ENCODE measurements around the gene MPZL1. TPM values are rescaled to one million over a fixed set of nuclear protein-coding genes. Genes with fewer than 3 reads are reported as not detected.

The MPZL1 gene
- total RNA-seq, 2 experiments from 2014 or later: 48.9 to 61.9 TPM

DNA sequence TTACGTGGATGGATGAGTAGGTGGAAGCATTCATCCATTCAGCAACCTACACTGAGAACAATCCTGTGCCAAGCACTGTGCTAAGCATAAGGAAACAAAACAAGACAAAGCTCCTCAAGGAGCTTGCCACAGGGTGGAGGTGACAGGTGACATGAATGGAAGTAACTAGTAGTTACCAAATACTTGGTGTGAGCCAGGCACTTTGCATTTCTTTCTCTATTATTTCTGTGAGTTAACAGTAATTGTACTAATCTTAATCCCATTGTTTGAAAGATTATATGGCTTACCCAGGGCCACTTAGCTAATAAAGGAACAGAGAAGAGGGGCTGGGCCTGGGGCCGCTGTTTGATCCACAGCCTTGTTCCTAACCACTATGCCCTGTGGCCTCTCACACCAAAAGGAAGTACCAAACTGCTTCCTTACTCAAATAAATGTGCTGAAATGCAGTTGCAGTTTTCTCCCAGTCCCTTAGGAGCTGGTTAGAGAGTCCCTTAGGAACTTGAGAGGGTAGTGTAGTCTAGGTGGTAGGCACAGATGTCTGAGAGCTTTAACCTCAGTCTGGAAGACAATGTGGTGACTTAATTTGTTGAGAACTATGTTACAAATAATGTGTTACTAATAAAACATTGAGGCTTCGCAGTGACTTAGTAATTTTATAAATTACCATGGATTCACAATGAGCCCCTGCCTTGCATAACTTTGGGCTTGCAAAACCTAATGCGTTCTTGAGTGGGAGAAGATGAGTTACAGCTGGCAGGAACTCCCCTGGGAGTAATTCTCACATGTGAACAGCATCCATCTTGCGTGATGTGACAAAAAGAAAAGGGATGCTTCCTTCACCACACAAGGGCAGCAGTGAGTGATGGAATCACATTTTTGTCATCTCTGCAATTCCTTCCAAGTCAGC is 69.8 kb downstream of the MPZL1 start:
- H3K4me1 ChIP-seq (ENCODE audit: insufficient read depth, low read length, poor library complexity, severe bottlenecking): no peaks in the 10 kb centered on the region
- no TSS peak for BruUV-seq (replicated peaks)
- ChIA-PET POLR2A (interaction anchor here (0.6 to 0.9 kb wide), 2 partner anchors 12 to 34 kb away, joined by 6 to 8 read pairs; no protein-coding TSS in a partner anchor), CTCF (ENCODE audit: unreplicated experiment) (no interaction called here)
- no peak for TF ChIP-seq EZH2phosphoT487 (IDR thresholded peaks at IDR 0.05; ENCODE audit: borderline replicate concordance, low read depth, low read length)
- TF ChIP-seq, protein P1, sequence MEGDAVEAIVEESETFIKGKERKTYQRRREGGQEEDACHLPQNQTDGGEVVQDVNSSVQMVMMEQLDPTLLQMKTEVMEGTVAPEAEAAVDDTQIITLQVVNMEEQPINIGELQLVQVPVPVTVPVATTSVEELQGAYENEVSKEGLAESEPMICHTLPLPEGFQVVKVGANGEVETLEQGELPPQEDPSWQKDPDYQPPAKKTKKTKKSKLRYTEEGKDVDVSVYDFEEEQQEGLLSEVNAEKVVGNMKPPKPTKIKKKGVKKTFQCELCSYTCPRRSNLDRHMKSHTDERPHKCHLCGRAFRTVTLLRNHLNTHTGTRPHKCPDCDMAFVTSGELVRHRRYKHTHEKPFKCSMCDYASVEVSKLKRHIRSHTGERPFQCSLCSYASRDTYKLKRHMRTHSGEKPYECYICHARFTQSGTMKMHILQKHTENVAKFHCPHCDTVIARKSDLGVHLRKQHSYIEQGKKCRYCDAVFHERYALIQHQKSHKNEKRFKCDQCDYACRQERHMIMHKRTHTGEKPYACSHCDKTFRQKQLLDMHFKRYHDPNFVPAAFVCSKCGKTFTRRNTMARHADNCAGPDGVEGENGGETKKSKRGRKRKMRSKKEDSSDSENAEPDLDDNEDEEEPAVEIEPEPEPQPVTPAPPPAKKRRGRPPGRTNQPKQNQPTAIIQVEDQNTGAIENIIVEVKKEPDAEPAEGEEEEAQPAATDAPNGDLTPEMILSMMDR (conservative IDR thresholded peaks at IDR 0.05; ENCODE audit: low read length): no peak
- H3K9me2 ChIP-seq (ENCODE audit: insufficient read depth, low read length): no peaks in the 10 kb centered on the region
- H3K4me2 ChIP-seq (ENCODE audit: low read length): no peak overlapping the region
- DNase-seq (ENCODE audit: low spot score): no peak
- no peak overlapping the region for H2AFZ ChIP-seq (ENCODE audit: low read length)
- no peak overlapping the region for H3K4me3 ChIP-seq (ENCODE audit: low read depth, low read length, poor library complexity, severe bottlenecking)
- H4K20me1 ChIP-seq (ENCODE audit: insufficient read depth, low read length): no peaks in the 10 kb centered on the region
- peaks cover 27% of the 10 kb centered on the region; the same call in 1 of the 2 replicates for H3K36me3 ChIP-seq (ENCODE audit: insufficient read depth, low read length)
- H3K79me2 ChIP-seq (ENCODE audit: insufficient read depth, low read depth, low read length): no peaks in the 10 kb centered on the region
- no peak overlapping the region for H3K27ac ChIP-seq (ENCODE audit: low read depth, low read length, poor library complexity, severe bottlenecking)
- no peaks in the 10 kb centered on the region for H3K9me3 ChIP-seq (ENCODE audit: low read length)
- intact Hi-C loops (cut with micrococcal nuclease; ENCODE audit: unreplicated experiment): no loop called here

DNA sequence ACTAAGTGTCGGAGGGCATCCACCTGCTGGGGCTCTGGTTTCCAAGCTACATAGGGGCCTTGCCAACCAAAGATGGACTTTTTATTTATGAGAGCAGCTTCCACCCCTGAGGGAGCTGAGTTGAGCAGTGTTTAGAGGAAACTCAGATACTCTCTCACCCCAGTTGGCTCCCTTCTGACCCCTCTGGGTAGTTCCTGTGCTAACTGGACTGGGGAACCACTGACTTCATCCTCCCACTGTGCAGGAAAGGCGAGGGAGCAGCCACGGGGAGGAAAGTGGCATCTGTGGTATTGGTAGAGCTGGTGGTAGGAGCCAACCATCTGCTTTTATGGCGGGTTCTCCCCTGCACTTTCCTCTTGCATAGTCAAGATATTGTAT is 70.4 kb downstream of the MPZL1 start:
- H3K27ac ChIP-seq (ENCODE audit: low read depth, low read length, poor library complexity, severe bottlenecking): no peak overlapping the region
- H3K4me2 ChIP-seq (ENCODE audit: low read length): no peak overlapping the region
- no peak for DNase-seq (ENCODE audit: low spot score)
- ChIA-PET POLR2A (interaction anchor here (0.6 kb wide), 1 partner anchor 372 kb away, joined by 5 read pairs; no protein-coding TSS in a partner anchor), CTCF (ENCODE audit: unreplicated experiment) (no interaction called here)
- H3K4me3 ChIP-seq (ENCODE audit: low read depth, low read length, poor library complexity, severe bottlenecking): no peak overlapping the region
- H3K9me3 ChIP-seq (ENCODE audit: low read length): no peaks in the 10 kb centered on the region
- no peak overlapping the region for H2AFZ ChIP-seq (ENCODE audit: low read length)
- intact Hi-C loops (cut with micrococcal nuclease; ENCODE audit: unreplicated experiment): no loop called here
- H3K4me1 ChIP-seq (ENCODE audit: insufficient read depth, low read length, poor library complexity, severe bottlenecking): no peaks in the 10 kb centered on the region
- no peaks in the 10 kb centered on the region for H4K20me1 ChIP-seq (ENCODE audit: insufficient read depth, low read length)
- H3K36me3 ChIP-seq (ENCODE audit: insufficient read depth, low read length): peaks cover 27% of the 10 kb centered on the region; the same call in 1 of the 2 replicates
- no peaks in the 10 kb centered on the region for H3K79me2 ChIP-seq (ENCODE audit: insufficient read depth, low read depth, low read length)
- TF ChIP-seq EZH2phosphoT487 (IDR thresholded peaks at IDR 0.05; ENCODE audit: borderline replicate concordance, low read depth, low read length): no peak
- TF ChIP-seq, protein P1 (conservative IDR thresholded peaks at IDR 0.05; ENCODE audit: low read length): no peak
- no TSS peak for BruUV-seq (replicated peaks)
- H3K9me2 ChIP-seq (ENCODE audit: insufficient read depth, low read length): no peaks in the 10 kb centered on the region

DNA sequence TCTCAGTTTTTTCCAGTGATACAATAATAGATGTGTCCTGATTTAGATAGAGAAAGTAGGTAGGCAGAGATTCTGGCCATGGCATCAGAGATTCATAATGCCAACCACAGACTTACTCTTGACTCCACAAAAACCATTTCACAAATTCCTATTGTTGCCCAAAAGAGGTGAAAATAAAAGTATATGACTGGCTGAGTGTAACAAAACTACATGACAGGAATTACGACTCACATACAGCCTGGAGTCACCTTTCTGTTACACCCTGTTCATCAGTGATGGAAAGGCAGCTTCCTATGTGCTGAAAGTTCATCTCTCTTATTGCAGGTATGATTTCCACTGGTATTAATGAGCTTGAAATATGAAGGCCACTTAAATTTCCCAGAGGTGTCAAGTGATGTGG is 72.3 kb downstream of the MPZL1 start:
- no peak overlapping the region for H3K4me2 ChIP-seq (ENCODE audit: low read length)
- H2AFZ ChIP-seq (ENCODE audit: low read length): no peak overlapping the region
- H3K4me1 ChIP-seq (ENCODE audit: insufficient read depth, low read length, poor library complexity, severe bottlenecking): no peaks in the 10 kb centered on the region
- no peaks in the 10 kb centered on the region for H3K9me2 ChIP-seq (ENCODE audit: insufficient read depth, low read length)
- H4K20me1 ChIP-seq (ENCODE audit: insufficient read depth, low read length): no peaks in the 10 kb centered on the region
- no TSS peak for BruUV-seq (replicated peaks)
- DNase-seq (ENCODE audit: low spot score): no peak
- H3K27ac ChIP-seq (ENCODE audit: low read depth, low read length, poor library complexity, severe bottlenecking): no peak overlapping the region
- TF ChIP-seq EZH2phosphoT487 (IDR thresholded peaks at IDR 0.05; ENCODE audit: borderline replicate concordance, low read depth, low read length): no peak
- TF ChIP-seq, protein P1 (conservative IDR thresholded peaks at IDR 0.05; ENCODE audit: low read length): no peak
- ChIA-PET POLR2A (interaction anchor here (0.6 to 1.4 kb wide), 2 partner anchors 10 to 207 kb away, joined by 3 to 5 read pairs; no protein-coding TSS in a partner anchor), CTCF (ENCODE audit: unreplicated experiment) (no interaction called here)
- intact Hi-C loops (cut with micrococcal nuclease; ENCODE audit: unreplicated experiment): no loop called here
- H3K9me3 ChIP-seq (ENCODE audit: low read length): no peaks in the 10 kb centered on the region
- no peaks in the 10 kb centered on the region for H3K79me2 ChIP-seq (ENCODE audit: insufficient read depth, low read depth, low read length)
- no peak overlapping the region for H3K4me3 ChIP-seq (ENCODE audit: low read depth, low read length, poor library complexity, severe bottlenecking)
- H3K36me3 ChIP-seq (ENCODE audit: insufficient read depth, low read length): peaks cover 16% of the 10 kb centered on the region; the same call in 1 of the 2 replicates
